Tibial nerve (tissue), 4 donors: Measurements from ENCODE around the gene ST8SIA5. TPM values are rescaled to one million over a fixed set of nuclear protein-coding genes. Genes with fewer than 3 reads are reported as not detected.

Source experiments
- DNase-seq, 2 donors: peaks; one replicate each; pipeline ENCODE4 v3.0.0-alpha.2; 2019; ENCODE audit warnings: low spot score in 2 of 2
- H3K27ac ChIP-seq, 4 donors: fragments of 200-600 bp; sonication (generic) in 3 of 4; one replicate each; pipeline ENCODE4 v1.5.1; 2017 to 2019; ENCODE audit warnings: mild to moderate bottlenecking in 1 of 4
- H3K27me3 ChIP-seq, 2 donors: fragments of 200-600 bp; sonication (generic) in 1 of 2; one replicate each; pipeline versions ENCODE4 v1.5.1 to v1.6.0; 2017 to 2019
- H3K36me3 ChIP-seq, 3 donors: fragments of 200-600 bp; sonication (generic); one replicate each; pipeline ENCODE4 v1.5.1; 2018 to 2019
- H3K4me1 ChIP-seq, 4 donors: fragments of 200-600 bp; sonication (generic) in 3 of 4; one replicate each; pipeline ENCODE4 v1.5.1; 2017 to 2019
- H3K4me3 ChIP-seq, 4 donors: fragments of 200-600 bp; sonication (generic) in 3 of 4; one replicate each; pipeline ENCODE4 v1.5.1; 2017 to 2019; ENCODE audit warnings: mild to moderate bottlenecking in 1 of 4, moderate library complexity in 1 of 4
- H3K9me3 ChIP-seq, 4 donors: fragments of 200-600 bp; sonication (generic) in 3 of 4; one replicate each; pipeline ENCODE4 v1.5.1; 2017 to 2019
- EP300 ChIP-seq, 2 donors: sonication (generic); formaldehyde crosslinking; IDR thresholded peaks; one replicate each; pipeline ENCODE4 v1.6.1; 2017; ENCODE audit warnings: antibody characterized with exemption in 2 of 2, mild to moderate bottlenecking in 1 of 2
- POLR2A ChIP-seq, 2 donors: fragments of 450-650 bp; IDR thresholded peaks; one replicate each; pipeline ENCODE4 v1.6.1; 2017; ENCODE audit warnings: antibody characterized with exemption in 2 of 2, mild to moderate bottlenecking in 2 of 2, moderate library complexity in 2 of 2
- WGBS, 2 donors: methylation state at CpG; one replicate each; pipeline ENCODE4 v1.1.5; 2018; 5-methylcytosine and 5-hydroxymethylcytosine counted together
- total RNA-seq, 4 donors: library from RNA; depleted of rRNA; stranded (reverse); fragments of >200 nt; gene quantifications; one replicate each; pipeline ENCODE4 v1.1.0, GENCODE V29; 2016
- TF ChIP-seq, protein P1 (sequence below), 5 experiments: fragments of 200-600 bp in 3 of 5; fragments of 450-650 bp in 2 of 5; sonication (generic) in 3 of 5; IDR thresholded peaks; one replicate each; pipeline ENCODE4 v1.5.1; 2016 to 2019; ENCODE audit warnings: antibody characterized with exemption in 5 of 5, mild to moderate bottlenecking in 3 of 5, moderate library complexity in 2 of 5

ST8SIA5 gene
- total RNA-seq, 4 donors from 2014 or later: not detected

DNA sequence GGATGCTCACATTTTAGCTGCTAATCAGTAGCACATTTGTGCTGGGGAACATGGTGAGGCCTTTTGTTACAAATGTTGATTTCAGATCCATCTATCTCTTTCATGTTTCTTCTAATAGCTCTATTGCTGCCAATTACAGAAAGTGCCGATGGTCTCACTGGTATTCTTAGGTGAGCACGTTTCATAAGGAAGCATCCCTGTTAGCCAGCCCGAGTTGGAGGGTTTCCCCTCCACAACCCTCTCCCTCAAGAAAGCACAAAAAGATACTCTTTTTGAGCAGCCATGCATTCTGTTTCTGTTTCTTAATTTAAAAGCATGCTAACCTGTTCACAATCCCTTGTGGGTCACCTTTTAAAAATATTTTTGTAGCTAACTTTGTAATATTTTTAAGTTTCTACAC lies 30.8 kb upstream of the ST8SIA5 start:
- Histone ChIP-seq H3K27ac (no peak overlapping the region), H3K27me3 (no peaks in the 10 kb centered on the region), H3K4me3 (no peak overlapping the region), H3K36me3 (no peaks in the 10 kb centered on the region), H3K4me1 (no peaks in the 10 kb centered on the region), H3K9me3 (peaks cover 0 to 12% (median 1%) of the 10 kb centered on the region in 4 donors)
- no peak for DNase-seq
- WGBS, 2 donors: 66 to 69% methylated on average over 3 of the region's 3 CpGs
- no peak for TF ChIP-seq POLR2A (IDR thresholded peaks at IDR 0.05)
- TF ChIP-seq, protein P1, sequence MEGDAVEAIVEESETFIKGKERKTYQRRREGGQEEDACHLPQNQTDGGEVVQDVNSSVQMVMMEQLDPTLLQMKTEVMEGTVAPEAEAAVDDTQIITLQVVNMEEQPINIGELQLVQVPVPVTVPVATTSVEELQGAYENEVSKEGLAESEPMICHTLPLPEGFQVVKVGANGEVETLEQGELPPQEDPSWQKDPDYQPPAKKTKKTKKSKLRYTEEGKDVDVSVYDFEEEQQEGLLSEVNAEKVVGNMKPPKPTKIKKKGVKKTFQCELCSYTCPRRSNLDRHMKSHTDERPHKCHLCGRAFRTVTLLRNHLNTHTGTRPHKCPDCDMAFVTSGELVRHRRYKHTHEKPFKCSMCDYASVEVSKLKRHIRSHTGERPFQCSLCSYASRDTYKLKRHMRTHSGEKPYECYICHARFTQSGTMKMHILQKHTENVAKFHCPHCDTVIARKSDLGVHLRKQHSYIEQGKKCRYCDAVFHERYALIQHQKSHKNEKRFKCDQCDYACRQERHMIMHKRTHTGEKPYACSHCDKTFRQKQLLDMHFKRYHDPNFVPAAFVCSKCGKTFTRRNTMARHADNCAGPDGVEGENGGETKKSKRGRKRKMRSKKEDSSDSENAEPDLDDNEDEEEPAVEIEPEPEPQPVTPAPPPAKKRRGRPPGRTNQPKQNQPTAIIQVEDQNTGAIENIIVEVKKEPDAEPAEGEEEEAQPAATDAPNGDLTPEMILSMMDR (IDR thresholded peaks at IDR 0.05): no peak
- no peak for TF ChIP-seq EP300 (IDR thresholded peaks at IDR 0.05)

DNA sequence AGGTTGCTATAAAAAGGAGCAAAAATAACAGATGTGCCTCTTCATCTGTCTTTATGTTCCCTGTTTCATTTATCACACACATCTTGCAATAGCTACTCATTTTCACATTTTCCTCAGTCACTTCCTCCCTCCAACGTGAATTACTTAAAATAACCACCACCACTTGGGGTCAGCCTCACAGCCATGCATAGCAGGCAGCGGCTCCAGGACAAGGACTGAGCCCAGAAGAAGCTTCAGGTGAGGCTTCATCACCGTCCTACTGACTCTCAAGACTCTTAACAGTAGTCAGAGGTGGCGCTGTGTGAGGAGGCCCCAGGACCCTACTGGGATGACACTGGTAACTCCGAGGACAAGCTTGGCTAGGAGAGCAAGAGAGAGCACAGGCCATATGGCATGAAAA lies 15.5 kb upstream of the ST8SIA5 start:
- TF ChIP-seq EP300 (IDR thresholded peaks at IDR 0.05) (no peak), POLR2A (IDR thresholded peaks at IDR 0.05) (no peak)
- TF ChIP-seq, protein P1 (IDR thresholded peaks at IDR 0.05): no peak
- Histone ChIP-seq H3K36me3 (no peaks in the 10 kb centered on the region), H3K9me3 (no peaks in the 10 kb centered on the region), H3K27me3 (no peaks in the 10 kb centered on the region), H3K27ac (no peak overlapping the region), H3K4me1 (no peaks in the 10 kb centered on the region), H3K4me3 (no peak overlapping the region)
- DNase-seq: no peak
- 58 to 68% methylated on average over 4 to 5 of the region's 5 CpGs for WGBS, 2 donors

DNA sequence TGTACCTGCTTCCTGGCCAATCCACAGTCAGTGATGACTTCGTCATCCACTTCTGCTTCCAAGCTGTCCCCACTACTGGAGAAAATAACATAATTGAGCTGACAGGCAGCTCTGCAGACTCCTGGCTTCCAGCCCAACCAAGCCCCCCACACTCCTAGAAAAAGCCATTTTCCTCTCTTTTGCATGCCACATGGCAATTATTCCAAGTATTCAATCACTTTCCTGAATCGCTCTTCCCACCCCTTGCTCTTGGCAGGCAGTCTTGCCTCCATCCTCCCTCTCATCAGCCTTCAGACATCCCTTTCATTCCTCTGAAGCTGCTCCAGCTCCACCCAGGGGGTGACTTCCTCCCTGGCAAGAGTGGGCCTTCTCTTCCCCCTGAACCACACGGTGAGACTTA lies 14.3 kb upstream of the ST8SIA5 start:
- Histone ChIP-seq H3K27me3 (no peaks in the 10 kb centered on the region), H3K9me3 (no peaks in the 10 kb centered on the region), H3K36me3 (no peaks in the 10 kb centered on the region), H3K4me3 (no peak overlapping the region), H3K4me1 (no peaks in the 10 kb centered on the region), H3K27ac (no peak overlapping the region)
- no peak for TF ChIP-seq POLR2A (IDR thresholded peaks at IDR 0.05)
- no peak for TF ChIP-seq EP300 (IDR thresholded peaks at IDR 0.05)
- TF ChIP-seq, protein P1 (IDR thresholded peaks at IDR 0.05): no peak
- no peak for DNase-seq
- WGBS, 2 donors: 17 to 22% methylated on average over 3 of the region's 3 CpGs

DNA sequence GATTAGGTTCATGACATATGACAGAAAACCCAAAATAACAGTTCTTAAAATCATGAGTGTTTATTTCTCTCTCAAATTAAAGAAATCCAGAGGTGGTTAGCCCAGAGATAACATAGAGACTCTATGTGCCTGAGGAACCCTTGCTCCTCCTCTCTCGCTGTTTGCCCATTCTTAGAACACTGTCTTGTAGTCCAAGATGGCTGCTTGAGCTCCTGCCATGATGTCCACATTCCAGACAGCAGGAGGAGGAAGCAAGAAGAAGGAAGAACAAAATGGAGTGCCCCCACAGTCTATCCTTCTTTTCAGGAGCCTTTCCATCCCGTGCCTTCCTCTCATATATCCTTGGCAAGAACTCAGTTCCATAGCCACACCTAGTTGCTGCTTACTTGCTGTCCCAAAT lies 13.9 kb upstream of the ST8SIA5 start:
- no peak overlapping the region for H3K4me3 ChIP-seq
- no peaks in the 10 kb centered on the region for H3K9me3 ChIP-seq
- no peak for DNase-seq
- no peaks in the 10 kb centered on the region for H3K27me3 ChIP-seq
- 76% methylated on average over 2 of the region's 2 CpGs for WGBS, 2 donors
- no peaks in the 10 kb centered on the region for H3K36me3 ChIP-seq
- no peaks in the 10 kb centered on the region for H3K4me1 ChIP-seq
- TF ChIP-seq, protein P1 (IDR thresholded peaks at IDR 0.05): no peak
- TF ChIP-seq POLR2A (IDR thresholded peaks at IDR 0.05): no peak
- TF ChIP-seq EP300 (IDR thresholded peaks at IDR 0.05): no peak
- no peak overlapping the region for H3K27ac ChIP-seq

DNA sequence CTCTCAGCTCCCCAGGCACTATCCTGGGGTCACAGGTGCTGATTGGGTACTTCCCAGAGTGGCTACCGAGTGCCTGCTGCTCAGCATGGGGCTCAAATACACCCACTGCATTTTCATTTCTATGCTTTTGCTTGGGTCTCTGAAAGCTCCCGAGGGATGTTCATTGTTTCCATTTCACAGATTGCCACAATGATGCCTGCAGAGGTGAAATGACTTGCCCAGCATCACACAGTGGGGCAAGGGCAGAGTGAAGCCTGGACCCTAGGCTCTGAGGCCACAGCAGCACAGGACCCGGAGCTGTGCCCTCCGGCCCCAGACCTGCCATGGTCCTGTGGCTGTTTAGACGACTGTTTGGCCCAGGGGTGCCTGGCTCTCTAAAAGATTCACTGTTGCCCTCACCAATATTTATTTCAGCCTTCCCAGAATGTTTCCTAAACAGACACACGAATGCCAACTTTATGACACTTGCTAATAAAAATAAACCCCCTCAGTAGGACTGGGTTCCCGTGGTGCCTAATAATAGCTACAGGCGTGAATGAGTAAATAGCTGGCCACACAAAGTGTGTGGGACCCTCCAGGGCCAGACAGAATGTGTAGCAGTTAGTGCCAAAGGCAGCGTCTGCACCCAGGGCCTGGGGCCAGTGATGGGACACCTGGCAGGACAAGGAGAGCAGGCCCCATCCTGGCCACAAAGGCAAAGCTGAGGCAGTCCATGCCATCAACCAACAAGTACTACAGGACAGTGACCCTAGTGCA lies 11.5 kb upstream of the ST8SIA5 start:
- no peak for DNase-seq
- H3K4me3 ChIP-seq: no peak overlapping the region
- 60 to 71% methylated on average over 9 of the region's 9 CpGs for WGBS, 2 donors
- no peak for TF ChIP-seq POLR2A (IDR thresholded peaks at IDR 0.05)
- no peak for TF ChIP-seq EP300 (IDR thresholded peaks at IDR 0.05)
- TF ChIP-seq, protein P1 (IDR thresholded peaks at IDR 0.05): no peak
- no peak overlapping the region for H3K27ac ChIP-seq
- H3K27me3 ChIP-seq: no peaks in the 10 kb centered on the region
- H3K9me3 ChIP-seq: no peaks in the 10 kb centered on the region
- no peaks in the 10 kb centered on the region for H3K4me1 ChIP-seq
- no peaks in the 10 kb centered on the region for H3K36me3 ChIP-seq
